CD14-positive monocyte (primary cell): ENCODE measurements around the gene MEIS1. TPM values are rescaled to one million over a fixed set of nuclear protein-coding genes. Genes with fewer than 3 reads are reported as not detected.

Experiments
- DNase-seq, 3 donors: peaks; one replicate each; pipeline ENCODE4 v3.0.0-alpha.2; 2011 to 2022
- H2AFZ ChIP-seq: 2 replicates; pipeline ENCODE4 v1.6.0; 2012; ENCODE audit warnings: mild to moderate bottlenecking, low read depth, low read length, inconsistent platforms; ENCODE audit not compliant: insufficient read depth, poor library complexity, severe bottlenecking
- H3K27ac ChIP-seq, 2 donors: 1 replicate in 1 of 2; 2 replicates in 1 of 2; pipeline ENCODE4 v1.5.1; 2012 to 2013; ENCODE audit warnings: low read length in 2 of 2, control low read depth in 1 of 2, inconsistent platforms in 1 of 2, low read depth in 1 of 2, mild to moderate bottlenecking in 1 of 2
- H3K27me3 ChIP-seq, 2 donors: one replicate each; pipeline versions ENCODE4 v1.6.0 to v1.6.1; 2011 to 2013; ENCODE audit warnings: low read length in 2 of 2; ENCODE audit not compliant: control insufficient read depth in 2 of 2, insufficient read depth in 2 of 2
- H3K36me3 ChIP-seq, 2 donors: replicated peaks in 1 of 2; 1 replicate in 1 of 2; 2 replicates in 1 of 2; pipeline versions ENCODE4 v1.5.1 to v1.6.1; 2012 to 2013; ENCODE audit warnings: low read length in 2 of 2, control low read depth in 1 of 2, inconsistent platforms in 1 of 2, mild to moderate bottlenecking in 1 of 2; ENCODE audit not compliant: insufficient read depth in 2 of 2, control insufficient read depth in 1 of 2
- H3K4me1 ChIP-seq, 2 donors: 1 replicate in 1 of 2; 2 replicates in 1 of 2; pipeline versions ENCODE4 v1.5.1 to v1.6.1; 2012 to 2013; ENCODE audit warnings: low read length in 2 of 2, control low read depth in 1 of 2, inconsistent platforms in 1 of 2, mild to moderate bottlenecking in 1 of 2, moderate library complexity in 1 of 2; ENCODE audit not compliant: insufficient read depth in 2 of 2, control insufficient read depth in 1 of 2
- H3K4me2 ChIP-seq: replicated peaks from 2 replicates; pipeline ENCODE3; 2012; ENCODE audit warnings: low read length, moderate library complexity, mild to moderate bottlenecking; ENCODE audit not compliant: poor library complexity, severe bottlenecking; ENCODE audit errors: extremely low read depth
- H3K4me3 ChIP-seq, 3 experiments: fragments of 200-600 bp in 1 of 3; sonication (generic) in 1 of 3; replicated peaks in 1 of 3; 1 replicate in 2 of 3; 2 replicates in 1 of 3; pipeline ENCODE4 v1.5.1; 2011 to 2013; ENCODE audit warnings: low read length in 3 of 3, mild to moderate bottlenecking in 3 of 3, control low read depth in 2 of 3, low read depth in 2 of 3, inconsistent platforms in 1 of 3, moderate library complexity in 1 of 3
- H3K79me2 ChIP-seq: 2 replicates; pipeline ENCODE4 v1.6.0; 2012; ENCODE audit warnings: mild to moderate bottlenecking, control low read depth, inconsistent platforms, low read length, moderate library complexity; ENCODE audit not compliant: insufficient read depth
- H3K9ac ChIP-seq: 2 replicates; pipeline ENCODE4 v1.6.0; 2017; ENCODE audit warnings: low read length, mild to moderate bottlenecking; ENCODE audit not compliant: insufficient read depth, poor library complexity, severe bottlenecking
- H3K9me3 ChIP-seq, 2 donors: replicated peaks in 1 of 2; 1 replicate in 1 of 2; 2 replicates in 1 of 2; pipeline versions ENCODE4 v1.5.1 to v1.6.1; 2012 to 2013; ENCODE audit warnings: low read length in 2 of 2, control low read depth in 1 of 2; ENCODE audit not compliant: control insufficient read depth in 1 of 2, insufficient read depth in 1 of 2
- H4K20me1 ChIP-seq: 2 replicates; pipeline ENCODE4 v1.6.0; 2012; ENCODE audit warnings: mild to moderate bottlenecking, low read length, control low read depth, moderate library complexity; ENCODE audit not compliant: insufficient read depth
- H3K27ac Mint-ChIP-seq, 7 donors: one replicate each; pipeline ENCODE4 v1.8.0; 2020; ENCODE audit warnings: mild to moderate bottlenecking in 7 of 7, mixed read lengths in 7 of 7, moderate library complexity in 6 of 7, inconsistent platforms in 2 of 7
- H3K27me3 Mint-ChIP-seq, 3 donors: one replicate each; pipeline ENCODE4 v1.8.0; 2021 to 2022; ENCODE audit warnings: low read depth in 3 of 3, mild to moderate bottlenecking in 3 of 3, mixed read lengths in 3 of 3, moderate library complexity in 3 of 3, inconsistent platforms in 1 of 3
- H3K36me3 Mint-ChIP-seq, 2 donors: one replicate each; pipeline ENCODE4 v1.8.0; 2020; ENCODE audit warnings: mixed read lengths in 2 of 2, inconsistent platforms in 1 of 2, mild to moderate bottlenecking in 1 of 2
- H3K4me1 Mint-ChIP-seq: one replicate; pipeline ENCODE4 v1.8.0; 2020; ENCODE audit warnings: mild to moderate bottlenecking, mixed read lengths
- H3K4me3 Mint-ChIP-seq, 2 donors: one replicate each; pipeline ENCODE4 v1.8.0; 2020; ENCODE audit warnings: mild to moderate bottlenecking in 2 of 2, mixed read lengths in 2 of 2, moderate library complexity in 1 of 2
- H3K9me3 Mint-ChIP-seq, 7 donors: one replicate each; pipeline ENCODE4 v1.8.0; 2020 to 2022; ENCODE audit warnings: mixed read lengths in 7 of 7, mild to moderate bottlenecking in 6 of 7, moderate library complexity in 6 of 7, inconsistent platforms in 2 of 7
- WGBS: methylation state at CpG from one replicate; pipeline ENCODE4 v1.1.5; 2013; ENCODE audit warnings: missing lambda C conversion rate; ENCODE audit not compliant: insufficient coverage; 5-methylcytosine and 5-hydroxymethylcytosine counted together
- intact Hi-C, 2 donors: fragments of 100-400 bp; cut with micrococcal nuclease; formaldehyde crosslinking; loops; one replicate each; pipeline versions ENCODE4 v1.15.0 to v1.15.1; 2023
- polyA plus RNA-seq, 3 donors: library from polyadenylated mRNA; depleted of rRNA in 1 of 3; unstranded in 2 of 3; stranded (reverse) in 1 of 3; fragments of 300-500 nt in 2 of 3; fragments of >200 nt in 1 of 3; fragmentation: Illumina TruSeq in 2 of 3; gene quantifications; 1 replicate in 2 of 3; 2 replicates in 1 of 3; pipeline ENCODE4 v1.2.3, GENCODE V29; 2012 to 2021
- TF ChIP-seq, protein P1 (sequence below): fragments of 200-600 bp; IDR thresholded peaks from one replicate; pipeline ENCODE4 v1.8.0; 2022; ENCODE audit warnings: antibody characterized with exemption, mild to moderate bottlenecking

MEIS1 gene
- polyA plus RNA-seq, 3 donors: 0.09 to 0.40 TPM; not detected in 1

DNA sequence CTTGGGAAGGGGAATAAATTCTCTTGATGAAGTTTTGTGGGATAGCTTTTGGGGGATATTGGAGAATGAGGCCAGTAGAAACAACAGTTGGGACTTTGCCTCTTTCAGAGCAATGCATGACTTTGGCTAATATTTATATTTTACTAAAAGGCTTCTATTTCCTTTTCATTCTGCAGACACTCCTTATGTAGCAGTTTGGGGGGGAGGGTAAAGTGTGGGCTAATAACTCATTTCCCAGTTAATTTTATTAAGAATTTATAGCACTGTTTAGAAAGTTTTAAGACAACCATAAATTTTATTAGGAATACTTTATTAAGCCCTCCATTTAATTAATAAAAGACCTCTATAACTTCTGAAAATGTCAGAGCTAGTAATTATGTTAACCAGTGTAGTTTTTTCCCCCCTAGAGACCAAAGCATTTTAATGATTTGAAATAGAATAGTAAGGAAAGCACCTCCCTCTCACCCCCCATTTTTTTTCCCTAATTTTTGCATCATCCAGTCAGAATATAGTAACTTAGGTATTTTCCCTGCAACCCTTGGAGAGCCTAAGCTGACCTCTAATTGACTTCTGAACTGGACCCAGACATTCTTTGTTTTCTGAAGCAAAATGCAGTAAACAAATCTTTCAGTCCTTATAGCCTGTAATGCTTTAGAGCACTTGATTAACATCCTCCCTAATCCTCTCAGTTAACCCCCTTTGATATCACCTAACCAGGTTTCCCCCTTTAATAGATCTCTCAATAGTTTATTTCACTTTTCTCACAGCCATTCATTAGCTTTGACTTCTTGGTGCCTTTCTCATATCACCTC lies 5.0 kb upstream of the MEIS1 start:
- H3K36me3 ChIP-seq: no peaks in the 10 kb centered on the region
- H3K9me3 ChIP-seq: peaks cover 4 to 15% of the 10 kb centered on the region in 2 donors
- H3K27ac ChIP-seq: no peak overlapping the region
- no peak for DNase-seq
- no peaks in the 10 kb centered on the region for H4K20me1 ChIP-seq
- H3K9me3 Mint-ChIP-seq: peaks cover 0 to 22% (median 10%) of the 10 kb centered on the region in 7 donors
- H3K4me1 Mint-ChIP-seq: peaks cover 34% of the 10 kb centered on the region
- H3K4me3 Mint-ChIP-seq: peak overlapping the region in 1 of 2 donors; percentile 46
- no peak overlapping the region for H3K4me3 ChIP-seq
- no peak overlapping the region for H3K4me2 ChIP-seq
- H3K79me2 ChIP-seq: no peaks in the 10 kb centered on the region
- peaks cover 87 to 93% (median 90%) of the 10 kb centered on the region in 3 donors for H3K27me3 Mint-ChIP-seq
- no peak overlapping the region for H3K9ac ChIP-seq
- peaks cover 17 to 30% of the 10 kb centered on the region in 2 donors for H3K4me1 ChIP-seq
- TF ChIP-seq, protein P1, sequence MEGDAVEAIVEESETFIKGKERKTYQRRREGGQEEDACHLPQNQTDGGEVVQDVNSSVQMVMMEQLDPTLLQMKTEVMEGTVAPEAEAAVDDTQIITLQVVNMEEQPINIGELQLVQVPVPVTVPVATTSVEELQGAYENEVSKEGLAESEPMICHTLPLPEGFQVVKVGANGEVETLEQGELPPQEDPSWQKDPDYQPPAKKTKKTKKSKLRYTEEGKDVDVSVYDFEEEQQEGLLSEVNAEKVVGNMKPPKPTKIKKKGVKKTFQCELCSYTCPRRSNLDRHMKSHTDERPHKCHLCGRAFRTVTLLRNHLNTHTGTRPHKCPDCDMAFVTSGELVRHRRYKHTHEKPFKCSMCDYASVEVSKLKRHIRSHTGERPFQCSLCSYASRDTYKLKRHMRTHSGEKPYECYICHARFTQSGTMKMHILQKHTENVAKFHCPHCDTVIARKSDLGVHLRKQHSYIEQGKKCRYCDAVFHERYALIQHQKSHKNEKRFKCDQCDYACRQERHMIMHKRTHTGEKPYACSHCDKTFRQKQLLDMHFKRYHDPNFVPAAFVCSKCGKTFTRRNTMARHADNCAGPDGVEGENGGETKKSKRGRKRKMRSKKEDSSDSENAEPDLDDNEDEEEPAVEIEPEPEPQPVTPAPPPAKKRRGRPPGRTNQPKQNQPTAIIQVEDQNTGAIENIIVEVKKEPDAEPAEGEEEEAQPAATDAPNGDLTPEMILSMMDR: no peak
- H3K27me3 ChIP-seq: peaks cover 69 to 95% of the 10 kb centered on the region in 2 donors
- intact Hi-C loops: loop anchor here (5.0 to 10.0 kb wide), 4 partner anchors 145 to 1417 kb away; no protein-coding TSS in a partner anchor
- no peak overlapping the region for H2AFZ ChIP-seq
- peaks cover 2 to 14% of the 10 kb centered on the region in 2 donors for H3K36me3 Mint-ChIP-seq
- no peak overlapping the region for H3K27ac Mint-ChIP-seq

GRCh38 chr2:66430505-66431273 lies 4.2 kb upstream of the MEIS1 start:
- intact Hi-C loops: loop anchor here (5.0 to 10.0 kb wide), 3 partner anchors 144 to 1414 kb away; no protein-coding TSS in a partner anchor
- 73% methylated on average over 4 of the region's 9 CpGs for WGBS
- peaks cover 68 to 95% of the 10 kb centered on the region in 2 donors for H3K27me3 ChIP-seq

More at GRCh38 chr2:66430505-66431273, 4.2 kb upstream of the MEIS1 start:
- H3K27me3 Mint-ChIP-seq: peaks cover 87 to 93% (median 90%) of the 10 kb centered on the region in 3 donors
- H3K4me1 Mint-ChIP-seq: peaks cover 38% of the 10 kb centered on the region
- no peaks in the 10 kb centered on the region for H4K20me1 ChIP-seq
- H3K9me3 Mint-ChIP-seq: peaks cover 0 to 20% (median 14%) of the 10 kb centered on the region in 7 donors
- H3K27ac Mint-ChIP-seq: no peak overlapping the region
- no peaks in the 10 kb centered on the region for H3K79me2 ChIP-seq
- no peak for DNase-seq
- H3K27ac ChIP-seq: no peak overlapping the region
- no peak overlapping the region for H3K9ac ChIP-seq
- H3K4me1 ChIP-seq: peaks cover 23 to 38% of the 10 kb centered on the region in 2 donors
- H3K4me3 Mint-ChIP-seq: peak overlapping the region in 1 of 2 donors; percentile 74
- TF ChIP-seq, protein P1: no peak
- H3K36me3 ChIP-seq: no peaks in the 10 kb centered on the region
- H3K9me3 ChIP-seq: peaks cover 4 to 15% of the 10 kb centered on the region in 2 donors
- no peak overlapping the region for H3K4me3 ChIP-seq
- H2AFZ ChIP-seq: no peak overlapping the region
- no peak overlapping the region for H3K4me2 ChIP-seq
- peaks cover 2 to 14% of the 10 kb centered on the region in 2 donors for H3K36me3 Mint-ChIP-seq
